ENCODE data around the gene TMEM11.
"Not testable (repeated sequence)": the region's sequence is repeated elsewhere in the genome, so short reads cannot be mapped to it uniquely, and the experiment has no call there.

Gene TMEM11

GRCh38 chr17:21242026-21242697 is 28.2 kb upstream of the TMEM11 start:
- DNase-seq: no peak

- DNase-seq: no peak
These were observed 27.6 kb upstream of the TMEM11 start for GRCh38 chr17:21241564-21241963.

GRCh38 chr17:21240369-21241055 is 26.6 kb upstream of the TMEM11 start:
- DNase-seq: no peak

- no peak for DNase-seq
These were observed 25.9 kb upstream of the TMEM11 start for GRCh38 chr17:21239680-21240368.

GRCh38 chr17:21235921-21236320 is 22.0 kb upstream of the TMEM11 start:
- no peak for DNase-seq

GRCh38 chr17:21233581-21234347 is 19.8 kb upstream of the TMEM11 start:
- no peak for DNase-seq

- DNase-seq: no peak
These were observed 18.2 kb upstream of the TMEM11 start for GRCh38 chr17:21232033-21232749.

- DNase-seq: no peak
These were observed 17.6 kb upstream of the TMEM11 start for GRCh38 chr17:21231533-21231932.

- no peak for DNase-seq
These were observed 14.9 kb upstream of the TMEM11 start for GRCh38 chr17:21228845-21229244.

GRCh38 chr17:21228111-21228510 is 14.2 kb upstream of the TMEM11 start:
- no peak for DNase-seq

- not testable (repeated sequence) for DNase-seq
These were observed 13.3 kb upstream of the TMEM11 start for GRCh38 chr17:21227277-21227676.

GRCh38 chr17:21223086-21223485 is 9.1 kb upstream of the TMEM11 start:
- no peak for DNase-seq

- no peak for DNase-seq
These were observed 4.9 kb upstream of the TMEM11 start for GRCh38 chr17:21218831-21219380.

GRCh38 chr17:21218101-21218500 is 4.1 kb upstream of the TMEM11 start:
- DNase-seq: no peak

- no peak for DNase-seq
These were observed 3.4 kb upstream of the TMEM11 start for GRCh38 chr17:21217346-21217745.

GRCh38 chr17:21215935-21216334 is 2.0 kb upstream of the TMEM11 start:
- no peak for DNase-seq

GRCh38 chr17:21214777-21215541 is 998 bp upstream of the TMEM11 start:
- no peak for DNase-seq

- no peak for DNase-seq
These were observed 335 bp downstream of the TMEM11 start for GRCh38 chr17:21213638-21214014.

GRCh38 chr17:21212826-21213637 is 929 bp downstream of the TMEM11 start:
- no peak for DNase-seq

GRCh38 chr17:21211825-21212479 is 2.0 kb downstream of the TMEM11 start:
- no peak for DNase-seq

Measured in CD4-positive, alpha-beta T cell treated with Interleukin-17A for 4 hours (primary cell).